ENCODE data around the gene CNGB1. TPM values are rescaled to one million over a fixed set of nuclear protein-coding genes. Genes with fewer than 3 reads are reported as not detected.
"Not testable (repeated sequence)": the region's sequence is repeated elsewhere in the genome, so short reads cannot be mapped to it uniquely, and the experiment has no call there.

Gene CNGB1
- total and polyA plus RNA-seq, 2 donors from 2014 or later: not detected

DNA sequence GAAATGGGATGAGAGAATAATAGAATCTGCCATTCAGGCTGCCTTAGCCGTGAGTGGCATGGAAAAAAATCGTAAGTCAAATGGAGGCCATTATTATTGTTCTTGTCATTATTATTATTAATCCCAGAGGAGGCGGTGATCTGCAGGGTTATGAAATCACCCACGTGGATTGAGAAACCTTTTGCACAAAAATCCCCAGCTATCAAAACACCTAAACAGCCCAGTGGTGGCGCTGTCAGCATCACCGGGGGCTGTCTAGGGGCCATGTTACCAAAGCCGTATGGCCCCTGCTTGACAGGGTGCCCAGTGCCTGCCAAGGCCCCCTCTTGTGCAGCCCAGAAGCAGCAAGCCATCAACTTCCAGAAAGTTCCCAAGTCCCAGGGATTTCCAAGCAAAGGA is 25.2 kb downstream of the CNGB1 start:
- DNase-seq: no peak
- FAIRE-seq: no peak
- no peak for TF ChIP-seq CTCF (IDR thresholded peaks at IDR 0.05; ENCODE audit: borderline replicate concordance, extremely low read depth, insufficient read depth)
- intact Hi-C loops (cut with DNase I): no loop called here
- Histone ChIP-seq H3K36me3 (ENCODE audit: control insufficient read depth in 2 of 3, insufficient read depth in 3 of 3, low read length in 3 of 3) (no peaks in the 10 kb centered on the region), H3K4me1 (ENCODE audit: control insufficient read depth in 2 of 3, insufficient read depth in 2 of 3, low read depth in 1 of 3, low read length in 3 of 3) (no peaks in the 10 kb centered on the region), H3K9ac (ENCODE audit: low read length in 3 of 3) (no peak overlapping the region), H3K27me3 (ENCODE audit: control insufficient read depth, insufficient read depth, low read length) (no peaks in the 10 kb centered on the region), H3K9me3 (ENCODE audit: control insufficient read depth in 2 of 3, insufficient read depth in 1 of 3, low read length in 3 of 3) (no peaks in the 10 kb centered on the region), H3K4me3 (ENCODE audit: low read length in 3 of 3) (no peak overlapping the region), H3K27ac (ENCODE audit: low read depth in 2 of 2, low read length in 2 of 2) (no peak overlapping the region)

DNA sequence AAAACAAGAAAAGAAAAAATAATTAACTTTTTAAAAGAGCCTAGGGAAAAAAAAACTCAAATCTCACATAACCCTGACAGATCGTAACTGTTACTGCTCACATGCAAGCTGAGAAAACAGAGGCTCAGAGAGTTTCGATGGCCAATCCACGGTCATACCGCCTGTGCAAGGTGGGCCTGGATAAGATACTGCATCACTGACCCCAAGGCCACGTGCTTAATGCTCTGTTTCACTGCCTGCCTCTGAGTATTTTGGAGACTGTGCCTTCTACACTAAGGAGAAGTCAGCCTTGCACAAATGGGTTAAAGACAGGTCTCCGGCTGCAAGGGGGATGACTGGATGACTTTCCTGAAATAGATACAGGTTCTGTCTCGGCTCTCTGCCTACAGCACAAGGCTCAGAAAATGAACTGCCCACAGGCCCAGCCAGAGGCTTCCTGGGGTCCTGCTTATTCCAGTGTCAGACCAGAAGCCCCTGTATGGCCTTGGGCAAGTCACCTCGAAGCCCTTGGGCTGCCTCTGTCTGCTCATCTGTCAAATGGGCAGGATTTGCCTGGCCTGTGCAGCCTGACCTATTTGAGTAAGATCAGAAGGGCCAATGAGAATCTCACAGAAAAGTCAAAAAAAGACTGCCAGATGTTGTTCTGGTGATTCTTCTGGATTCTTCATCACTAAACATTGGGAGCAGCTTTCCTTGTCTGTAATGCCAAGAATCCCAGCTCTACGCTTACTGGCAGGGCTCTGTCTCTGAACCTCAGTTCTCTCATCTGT is 25.8 kb downstream of the CNGB1 start:
- Histone ChIP-seq H3K9me3 (ENCODE audit: control insufficient read depth in 2 of 3, insufficient read depth in 1 of 3, low read length in 3 of 3) (no peaks in the 10 kb centered on the region), H3K9ac (ENCODE audit: low read length in 3 of 3) (no peak overlapping the region), H3K27ac (ENCODE audit: low read depth in 2 of 2, low read length in 2 of 2) (no peak overlapping the region), H3K4me3 (ENCODE audit: low read length in 3 of 3) (no peak overlapping the region), H3K4me1 (ENCODE audit: control insufficient read depth in 2 of 3, insufficient read depth in 2 of 3, low read depth in 1 of 3, low read length in 3 of 3) (no peaks in the 10 kb centered on the region), H3K27me3 (ENCODE audit: control insufficient read depth, insufficient read depth, low read length) (no peaks in the 10 kb centered on the region), H3K36me3 (ENCODE audit: control insufficient read depth in 2 of 3, insufficient read depth in 3 of 3, low read length in 3 of 3) (no peaks in the 10 kb centered on the region)
- intact Hi-C loops (cut with DNase I): no loop called here
- peak in 4 of 5 donors; percentile 59 to 84 (median 76) for DNase-seq
- TF ChIP-seq CTCF (IDR thresholded peaks at IDR 0.05; ENCODE audit: borderline replicate concordance, extremely low read depth, insufficient read depth): no peak
- no peak for FAIRE-seq

- H3K9me3 ChIP-seq (ENCODE audit: control insufficient read depth in 2 of 3, insufficient read depth in 1 of 3, low read length in 3 of 3); intact Hi-C loops (cut with DNase I); DNase-seq; H3K9ac ChIP-seq (ENCODE audit: low read length in 3 of 3); H3K27me3 ChIP-seq (ENCODE audit: control insufficient read depth, insufficient read depth, low read length); H3K36me3 ChIP-seq (ENCODE audit: control insufficient read depth in 2 of 3, insufficient read depth in 3 of 3, low read length in 3 of 3); H3K27ac ChIP-seq (ENCODE audit: low read depth in 2 of 2, low read length in 2 of 2); H3K4me1 ChIP-seq (ENCODE audit: control insufficient read depth in 2 of 3, insufficient read depth in 2 of 3, low read depth in 1 of 3, low read length in 3 of 3); H3K4me3 ChIP-seq (ENCODE audit: low read length in 3 of 3); FAIRE-seq: not testable (repeated sequence)
These were observed 27.5 kb downstream of the CNGB1 start for GRCh38 chr16:57943381-57943780.

- H3K4me1 ChIP-seq (ENCODE audit: control insufficient read depth in 2 of 3, insufficient read depth in 2 of 3, low read depth in 1 of 3, low read length in 3 of 3); H3K9me3 ChIP-seq (ENCODE audit: control insufficient read depth in 2 of 3, insufficient read depth in 1 of 3, low read length in 3 of 3); H3K36me3 ChIP-seq (ENCODE audit: control insufficient read depth in 2 of 3, insufficient read depth in 3 of 3, low read length in 3 of 3); FAIRE-seq; DNase-seq; H3K9ac ChIP-seq (ENCODE audit: low read length in 3 of 3); intact Hi-C loops (cut with DNase I); H3K27me3 ChIP-seq (ENCODE audit: control insufficient read depth, insufficient read depth, low read length); H3K4me3 ChIP-seq (ENCODE audit: low read length in 3 of 3); H3K27ac ChIP-seq (ENCODE audit: low read depth in 2 of 2, low read length in 2 of 2): not testable (repeated sequence)
These were observed 29.0 kb downstream of the CNGB1 start for GRCh38 chr16:57941901-57942300.
